ENCODE data around the gene CATSPERZ.

Gene CATSPERZ

DNA sequence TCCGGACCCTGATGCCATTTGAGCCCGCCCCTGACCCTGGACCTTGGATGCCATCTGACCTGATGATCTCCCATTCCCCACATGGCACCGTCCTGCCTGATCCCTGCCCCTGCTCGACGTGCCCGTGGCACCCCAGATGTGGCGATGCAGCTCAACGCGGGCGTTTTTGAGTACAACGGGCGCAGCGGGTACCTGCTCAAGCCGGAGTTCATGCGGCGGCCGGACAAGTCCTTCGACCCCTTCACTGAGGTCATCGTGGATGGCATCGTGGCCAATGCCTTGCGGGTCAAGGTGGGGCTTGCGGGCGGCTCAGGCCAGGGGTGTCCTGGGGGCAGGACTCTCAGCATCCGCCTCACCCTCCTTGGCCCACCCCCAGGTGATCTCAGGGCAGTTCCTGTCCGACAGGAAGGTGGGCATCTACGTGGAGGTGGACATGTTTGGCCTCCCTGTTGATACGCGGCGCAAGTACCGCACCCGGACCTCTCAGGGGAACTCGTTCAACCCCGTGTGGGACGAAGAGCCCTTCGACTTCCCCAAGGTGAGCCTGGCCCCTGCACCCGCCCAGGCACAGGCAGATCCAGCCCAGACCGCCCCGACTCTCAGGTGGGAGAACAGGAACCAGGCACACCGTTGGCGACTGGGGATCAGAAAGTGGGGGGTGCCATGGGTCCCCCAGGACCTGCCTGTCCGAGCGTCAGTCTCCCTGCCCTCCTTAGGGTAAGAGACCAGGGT lies 37.7 kb upstream of the CATSPERZ start:
- Histone ChIP-seq H3K27me3 (replicated peaks; ENCODE audit: control insufficient read depth, insufficient read depth, low read length) (no peaks in the 10 kb centered on the region), H3K36me3 (ENCODE audit: control insufficient read depth, insufficient read depth, low read length) (peaks cover 11% of the 10 kb centered on the region), H3K4me3 (replicated peaks; ENCODE audit: low read depth, low read length) (no peak overlapping the region)
- DNase-seq (ENCODE audit: extremely low read depth, insufficient read length), result no peak
- TF ChIP-seq CTCF (IDR thresholded peaks at IDR 0.05; ENCODE audit: insufficient read depth, low read length, poor library complexity, severe bottlenecking), result no peak

DNA sequence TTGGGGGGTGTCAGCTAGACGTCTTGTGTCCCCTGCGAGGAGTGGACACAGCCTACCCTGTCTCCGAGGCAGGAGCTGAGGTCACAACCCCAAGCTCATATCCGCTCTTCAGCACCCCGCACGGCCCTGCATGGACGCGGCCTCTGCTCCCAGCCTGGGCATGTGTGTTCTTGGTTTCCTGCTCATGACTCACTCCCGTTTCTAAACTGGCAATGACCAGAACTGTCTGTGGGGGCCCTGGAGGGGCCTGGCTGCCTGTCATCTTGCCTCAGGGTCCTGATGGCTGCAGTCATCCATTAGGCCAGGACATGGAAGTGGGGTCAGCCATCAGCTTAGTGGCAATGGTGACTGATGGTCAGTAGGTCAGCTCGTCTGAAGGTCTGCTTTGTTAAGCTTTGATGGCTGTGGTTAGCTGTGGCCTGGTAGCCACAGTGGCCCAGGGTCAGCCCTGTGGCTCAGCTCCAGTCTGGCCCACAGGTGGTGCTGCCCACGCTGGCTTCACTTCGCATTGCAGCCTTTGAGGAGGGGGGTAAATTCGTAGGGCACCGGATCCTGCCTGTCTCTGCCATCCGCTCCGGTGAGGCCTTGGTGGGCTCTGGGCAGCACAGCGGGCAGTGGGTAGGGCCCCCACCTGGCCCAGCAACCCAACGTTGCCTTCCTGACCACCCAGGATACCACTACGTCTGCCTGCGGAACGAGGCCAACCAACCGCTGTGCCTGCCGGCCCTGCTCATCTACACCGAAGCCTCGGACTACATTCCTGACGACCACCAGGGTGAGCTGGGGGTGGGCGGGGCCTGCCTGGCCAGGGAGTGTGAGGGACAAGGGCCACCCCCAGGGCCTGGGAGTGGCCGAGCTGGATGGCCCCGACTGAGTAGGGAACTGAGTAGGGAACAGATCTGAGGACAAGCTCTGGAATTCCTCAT lies 36.9 kb upstream of the CATSPERZ start:
- no peak for TF ChIP-seq CTCF (IDR thresholded peaks at IDR 0.05; ENCODE audit: insufficient read depth, low read length, poor library complexity, severe bottlenecking)

GRCh38 chr11:64263947-64264317 lies 36.2 kb upstream of the CATSPERZ start:
- H3K4me3 ChIP-seq (replicated peaks; ENCODE audit: low read depth, low read length), result no peak overlapping the region
- TF ChIP-seq CTCF (IDR thresholded peaks at IDR 0.05; ENCODE audit: insufficient read depth, low read length, poor library complexity, severe bottlenecking), result no peak
- no peaks in the 10 kb centered on the region for H3K27me3 ChIP-seq (replicated peaks; ENCODE audit: control insufficient read depth, insufficient read depth, low read length)
- DNase-seq (ENCODE audit: extremely low read depth, insufficient read length), result no peak
- peaks cover 8% of the 10 kb centered on the region for H3K36me3 ChIP-seq (ENCODE audit: control insufficient read depth, insufficient read depth, low read length)

More for the DNA sequence above, 36.9 kb upstream of the CATSPERZ start:
- no peak for DNase-seq (ENCODE audit: extremely low read depth, insufficient read length)
- Histone ChIP-seq H3K36me3 (ENCODE audit: control insufficient read depth, insufficient read depth, low read length) (peaks cover 11% of the 10 kb centered on the region), H3K27me3 (replicated peaks; ENCODE audit: control insufficient read depth, insufficient read depth, low read length) (no peaks in the 10 kb centered on the region), H3K4me3 (replicated peaks; ENCODE audit: low read depth, low read length) (no peak overlapping the region)

- no peak for TF ChIP-seq CTCF (IDR thresholded peaks at IDR 0.05; ENCODE audit: insufficient read depth, low read length, poor library complexity, severe bottlenecking)
- H3K36me3 ChIP-seq (ENCODE audit: control insufficient read depth, insufficient read depth, low read length), result peaks cover 8% of the 10 kb centered on the region
- H3K27me3 ChIP-seq (replicated peaks; ENCODE audit: control insufficient read depth, insufficient read depth, low read length), result no peaks in the 10 kb centered on the region
- H3K4me3 ChIP-seq (replicated peaks; ENCODE audit: low read depth, low read length), result no peak overlapping the region
- DNase-seq (ENCODE audit: extremely low read depth, insufficient read length), result no peak
Measured at GRCh38 chr11:64264371-64264852, 35.7 kb upstream of the CATSPERZ start.

DNA sequence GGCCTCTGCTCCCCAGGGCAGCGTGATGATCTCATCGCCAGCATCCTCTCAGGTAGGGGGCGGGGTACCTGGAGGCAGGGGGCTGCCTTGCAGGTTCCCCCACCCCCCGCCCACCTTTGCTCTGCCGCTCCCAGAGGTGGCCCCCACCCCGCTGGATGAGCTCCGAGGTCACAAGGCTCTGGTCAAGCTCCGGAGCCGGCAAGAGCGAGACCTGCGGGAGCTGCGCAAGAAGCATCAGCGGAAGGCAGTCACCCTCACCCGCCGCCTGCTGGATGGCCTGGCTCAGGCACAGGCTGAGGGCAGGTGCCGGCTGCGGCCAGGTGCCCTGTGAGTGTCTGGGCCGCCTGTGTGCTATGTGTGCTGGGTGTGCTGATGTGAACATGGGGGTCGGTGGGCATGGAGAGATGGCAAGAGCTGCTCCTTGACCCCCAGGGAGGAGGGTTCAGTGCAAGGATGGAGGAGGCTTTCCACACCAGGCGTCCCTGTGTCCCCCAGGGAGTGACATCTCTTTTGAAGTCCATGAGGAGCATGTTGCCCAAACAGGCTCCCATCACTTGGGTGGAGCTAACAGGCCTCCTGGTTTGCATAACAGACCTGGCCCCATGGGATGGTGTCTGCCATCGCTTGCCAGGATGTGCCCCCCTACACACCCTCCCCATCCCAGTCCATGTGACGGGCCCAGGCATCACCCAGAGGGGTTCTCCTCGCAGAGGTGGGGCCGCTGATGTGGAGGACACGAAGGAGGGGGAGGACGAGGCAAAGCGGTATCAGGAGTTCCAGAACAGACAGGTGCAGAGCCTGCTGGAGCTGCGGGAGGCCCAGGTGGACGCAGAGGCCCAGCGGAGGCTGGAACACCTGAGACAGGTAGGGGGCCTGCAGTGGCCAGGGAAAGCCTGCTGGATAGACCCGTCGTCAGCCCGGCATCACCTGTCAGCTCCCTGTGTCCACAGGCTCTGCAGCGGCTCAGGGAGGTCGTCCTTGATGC lies 34.7 kb upstream of the CATSPERZ start:
- no peak overlapping the region for H3K4me3 ChIP-seq (replicated peaks; ENCODE audit: low read depth, low read length)
- no peak for TF ChIP-seq CTCF (IDR thresholded peaks at IDR 0.05; ENCODE audit: insufficient read depth, low read length, poor library complexity, severe bottlenecking)
- H3K36me3 ChIP-seq (ENCODE audit: control insufficient read depth, insufficient read depth, low read length), result peaks cover 8% of the 10 kb centered on the region
- DNase-seq (ENCODE audit: extremely low read depth, insufficient read length), result no peak
- no peaks in the 10 kb centered on the region for H3K27me3 ChIP-seq (replicated peaks; ENCODE audit: control insufficient read depth, insufficient read depth, low read length)
